Spleen (tissue), 11 donors: Measurements from ENCODE around the gene CADM2. TPM values are rescaled to one million over a fixed set of nuclear protein-coding genes. Genes with fewer than 3 reads are reported as not detected.

ENCODE experiments used
- DNase-seq: peaks from one replicate; pipeline ENCODE4 v3.0.0-alpha.2; 2020
- H3K27ac ChIP-seq, 8 donors: fragments of 200-600 bp; sonication (generic) in 7 of 8; 1 replicate in 4 of 8; 2 replicates in 4 of 8; pipeline versions ENCODE4 v1.5.0 to v1.8.0; 2016 to 2021; ENCODE audit warnings: inconsistent platforms in 4 of 8, mild to moderate bottlenecking in 4 of 8, moderate library complexity in 1 of 8
- H3K27me3 ChIP-seq, 7 donors: fragments of 200-600 bp; sonication (generic) in 6 of 7; replicated peaks in 1 of 7; 1 replicate in 4 of 7; 2 replicates in 3 of 7; pipeline versions ENCODE4 v1.5.0 to v1.8.0; 2016 to 2021; ENCODE audit warnings: inconsistent platforms in 3 of 7, mild to moderate bottlenecking in 1 of 7
- H3K36me3 ChIP-seq, 6 donors: fragments of 200-600 bp; sonication (generic) in 5 of 6; 1 replicate in 4 of 6; 2 replicates in 2 of 6; pipeline versions ENCODE4 v1.5.0 to v1.8.0; 2016 to 2021; ENCODE audit warnings: inconsistent platforms in 2 of 6
- H3K4me1 ChIP-seq, 6 donors: fragments of 200-600 bp; sonication (generic) in 5 of 6; 1 replicate in 3 of 6; 2 replicates in 3 of 6; pipeline versions ENCODE4 v1.5.0 to v1.8.0; 2016 to 2021; ENCODE audit warnings: inconsistent platforms in 3 of 6
- H3K4me3 ChIP-seq, 8 donors: fragments of 200-600 bp; sonication (generic) in 7 of 8; 1 replicate in 4 of 8; 2 replicates in 4 of 8; pipeline versions ENCODE4 v1.5.0 to v1.8.0; 2016 to 2021; ENCODE audit warnings: inconsistent platforms in 4 of 8, mild to moderate bottlenecking in 4 of 8, moderate library complexity in 2 of 8
- H3K9me3 ChIP-seq, 8 donors: fragments of 200-600 bp; sonication (generic) in 7 of 8; 1 replicate in 4 of 8; 2 replicates in 4 of 8; pipeline versions ENCODE4 v1.5.0 to v1.8.0; 2016 to 2021; ENCODE audit warnings: inconsistent platforms in 4 of 8
- POLR2A ChIP-seq, 3 donors: fragments of 450-650 bp; IDR thresholded peaks; one replicate each; pipeline ENCODE4 v1.5.1; 2017; ENCODE audit warnings: antibody characterized with exemption in 3 of 3, mild to moderate bottlenecking in 1 of 3
- POLR2AphosphoS5 ChIP-seq, 3 donors: sonication (generic); formaldehyde crosslinking; IDR thresholded peaks; one replicate each; pipeline ENCODE4 v1.5.1; 2017; ENCODE audit warnings: antibody characterized with exemption in 3 of 3
- WGBS, 5 donors: extraction: QIAGEN DNeasy Blood & Tissue Kit in 3 of 5; methylation state at CpG; one replicate each; pipeline versions ENCODE4 v1.1.5 to v1.1.7; 2013 to 2018; 5-methylcytosine and 5-hydroxymethylcytosine counted together
- intact Hi-C: fragments of 100-400 bp; cut with DNase I; formaldehyde crosslinking; loops from one replicate; pipeline ENCODE4 v1.15.0; 2023; ENCODE audit warnings: low total_unique reads
- polyA plus RNA-seq, 3 donors: library from polyadenylated mRNA; stranded (reverse); fragments of 200-250 nt; gene quantifications; one replicate each; pipeline ENCODE4 v1.2.1, GENCODE V29; 2013
- total RNA-seq, 7 donors: library from RNA; depleted of rRNA in 3 of 7; stranded (reverse); fragments of >200 nt in 3 of 7; fragmentation: NEBNext Ultra II Directional in 4 of 7; extraction: Animal tissue kit (Norgen Biotek cat#: 25700) in 4 of 7; gene quantifications; one replicate each; pipeline versions ENCODE4 v1.1.0 to v1.2.1, GENCODE V29; 2016 to 2021
- TF ChIP-seq, protein P1 (sequence below), 11 experiments: fragments of 200-600 bp in 7 of 11; fragments of 450-650 bp in 4 of 11; sonication (generic) in 4 of 11; IDR thresholded peaks in 8 of 11; conservative IDR thresholded peaks in 3 of 11; 1 replicate in 7 of 11; 2 replicates in 4 of 11; pipeline versions ENCODE4 v1.4.0 to v1.8.0; 2016 to 2021; ENCODE audit warnings: antibody characterized with exemption in 11 of 11, inconsistent platforms in 4 of 11, mild to moderate bottlenecking in 1 of 11
- donor health status: healthy with polysubstance abuse.
- donor health status: DM: no; HTN: no; CAD: no; lungs with moderate emphysema.
- donor health status: DM: no; HTN: no; CAD: no.
- donor health status: Bipolar disorder and iron deficiency.
- donor health status: healthy.
- donor health status: DM: no; HTN: no; CAD: no.
- donor health status: DM: yes; HTN: yes; CAD: no.

The CADM2 gene
- total and polyA plus RNA-seq, 10 donors: 0.03 to 4.0 (median 1.0) TPM; not detected in 1

DNA sequence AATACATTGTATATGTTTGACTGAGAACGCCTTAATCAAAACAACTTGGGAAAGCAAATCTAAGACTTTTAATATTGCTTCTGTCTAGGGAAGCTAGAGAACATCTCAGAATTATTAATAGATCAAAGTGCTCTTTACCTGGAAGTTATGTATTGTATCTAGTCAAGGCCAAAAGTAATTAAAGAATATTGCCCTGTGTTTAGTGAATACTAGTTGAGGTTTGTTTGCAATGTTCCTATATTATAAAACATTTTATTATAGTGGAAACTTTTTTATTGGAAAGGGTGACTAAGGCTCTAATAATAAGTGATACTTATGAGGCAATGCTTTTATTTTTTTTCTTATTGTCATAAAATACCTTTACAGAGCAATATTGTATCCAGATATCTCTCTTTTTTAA, 118.2 kb downstream of the CADM2 start:
- intact Hi-C loops: no loop called here
- Histone ChIP-seq H3K4me1 (no peaks in the 10 kb centered on the region), H3K4me3 (no peak overlapping the region), H3K36me3 (no peaks in the 10 kb centered on the region), H3K27me3 (no peaks in the 10 kb centered on the region), H3K9me3 (no peaks in the 10 kb centered on the region), H3K27ac (no peak overlapping the region)
- no peak for DNase-seq
- 90 to 96% (median 91%) methylated on average over 1 of the region's 1 CpG for WGBS, 5 donors
- TF ChIP-seq, protein P1, sequence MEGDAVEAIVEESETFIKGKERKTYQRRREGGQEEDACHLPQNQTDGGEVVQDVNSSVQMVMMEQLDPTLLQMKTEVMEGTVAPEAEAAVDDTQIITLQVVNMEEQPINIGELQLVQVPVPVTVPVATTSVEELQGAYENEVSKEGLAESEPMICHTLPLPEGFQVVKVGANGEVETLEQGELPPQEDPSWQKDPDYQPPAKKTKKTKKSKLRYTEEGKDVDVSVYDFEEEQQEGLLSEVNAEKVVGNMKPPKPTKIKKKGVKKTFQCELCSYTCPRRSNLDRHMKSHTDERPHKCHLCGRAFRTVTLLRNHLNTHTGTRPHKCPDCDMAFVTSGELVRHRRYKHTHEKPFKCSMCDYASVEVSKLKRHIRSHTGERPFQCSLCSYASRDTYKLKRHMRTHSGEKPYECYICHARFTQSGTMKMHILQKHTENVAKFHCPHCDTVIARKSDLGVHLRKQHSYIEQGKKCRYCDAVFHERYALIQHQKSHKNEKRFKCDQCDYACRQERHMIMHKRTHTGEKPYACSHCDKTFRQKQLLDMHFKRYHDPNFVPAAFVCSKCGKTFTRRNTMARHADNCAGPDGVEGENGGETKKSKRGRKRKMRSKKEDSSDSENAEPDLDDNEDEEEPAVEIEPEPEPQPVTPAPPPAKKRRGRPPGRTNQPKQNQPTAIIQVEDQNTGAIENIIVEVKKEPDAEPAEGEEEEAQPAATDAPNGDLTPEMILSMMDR (IDR thresholded peaks at IDR 0.05 in 8 of 11, conservative IDR thresholded peaks at IDR 0.05 in 3 of 11): no peak
- TF ChIP-seq POLR2A (IDR thresholded peaks at IDR 0.05) (no peak), POLR2AphosphoS5 (IDR thresholded peaks at IDR 0.05) (no peak)

DNA sequence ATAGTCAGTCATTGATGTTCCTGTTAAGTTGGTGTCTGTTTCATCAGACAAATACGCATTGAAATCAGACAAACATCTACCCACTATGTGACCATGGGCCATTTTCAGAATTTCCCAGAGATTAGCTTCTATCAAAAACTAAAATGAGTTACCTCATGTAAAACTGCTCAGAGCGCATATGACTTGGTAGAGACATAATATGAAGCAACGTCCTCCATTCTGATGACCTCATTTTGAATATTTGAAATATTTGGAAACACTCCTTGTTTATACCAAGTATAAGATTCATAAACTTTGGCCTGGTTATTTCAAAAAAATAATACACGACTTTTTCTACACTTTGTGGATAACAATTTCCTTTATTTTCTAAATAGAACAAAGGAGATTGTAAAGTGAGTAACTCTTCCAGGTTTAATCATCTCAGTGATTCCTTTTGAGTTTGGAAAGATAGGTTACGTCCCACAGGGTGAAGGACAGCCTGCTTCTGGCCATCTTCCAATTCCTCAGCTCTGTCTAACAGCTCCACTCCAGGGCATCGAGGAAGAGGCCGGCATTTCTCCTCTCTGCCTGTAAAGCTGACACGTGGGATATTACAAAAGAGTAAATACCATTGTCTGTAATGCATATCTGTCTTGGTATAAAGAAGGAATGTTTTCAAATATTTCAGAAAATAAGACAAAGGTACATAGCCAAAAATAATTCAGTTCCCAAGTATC, 122.6 kb downstream of the CADM2 start:
- no peak for DNase-seq
- Histone ChIP-seq H3K27me3 (no peaks in the 10 kb centered on the region), H3K4me1 (no peaks in the 10 kb centered on the region), H3K27ac (no peak overlapping the region), H3K4me3 (no peak overlapping the region), H3K9me3 (no peaks in the 10 kb centered on the region), H3K36me3 (no peaks in the 10 kb centered on the region)
- WGBS, 5 donors: 61 to 77% (median 69%) methylated on average over 8 of the region's 8 CpGs
- intact Hi-C loops: no loop called here
- TF ChIP-seq POLR2AphosphoS5 (IDR thresholded peaks at IDR 0.05) (no peak), POLR2A (IDR thresholded peaks at IDR 0.05) (no peak)
- TF ChIP-seq, protein P1 (IDR thresholded peaks at IDR 0.05 in 8 of 11, conservative IDR thresholded peaks at IDR 0.05 in 3 of 11): no peak

DNA sequence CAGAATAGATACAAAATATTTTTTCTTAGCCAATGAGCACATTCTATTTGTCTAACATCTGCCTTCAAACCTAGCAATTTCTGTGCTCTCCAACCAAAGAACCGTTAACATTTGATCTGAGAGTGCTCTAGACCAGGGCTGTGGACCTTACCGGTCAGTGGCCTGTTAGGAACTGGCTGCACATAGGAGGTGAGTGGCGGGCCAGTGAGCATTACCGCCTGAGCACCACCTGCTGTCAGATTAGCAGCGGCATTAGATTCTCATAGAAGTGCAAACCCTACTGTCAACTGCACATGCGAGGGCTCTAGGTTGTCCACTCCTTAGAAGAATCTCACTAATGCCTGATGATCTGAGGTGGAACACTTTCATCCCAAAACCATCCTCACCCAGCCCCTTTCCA, 131.7 kb downstream of the CADM2 start:
- H3K27me3 ChIP-seq: no peaks in the 10 kb centered on the region
- intact Hi-C loops: no loop called here
- H3K4me1 ChIP-seq: no peaks in the 10 kb centered on the region
- no peak for DNase-seq
- no peaks in the 10 kb centered on the region for H3K9me3 ChIP-seq
- TF ChIP-seq, protein P1 (IDR thresholded peaks at IDR 0.05 in 8 of 11, conservative IDR thresholded peaks at IDR 0.05 in 3 of 11): no peak
- TF ChIP-seq POLR2AphosphoS5 (IDR thresholded peaks at IDR 0.05) (no peak), POLR2A (IDR thresholded peaks at IDR 0.05) (no peak)
- WGBS, 5 donors: 85 to 93% (median 86%) methylated on average over 6 of the region's 6 CpGs
- no peak overlapping the region for H3K27ac ChIP-seq
- no peaks in the 10 kb centered on the region for H3K36me3 ChIP-seq
- no peak overlapping the region for H3K4me3 ChIP-seq

DNA sequence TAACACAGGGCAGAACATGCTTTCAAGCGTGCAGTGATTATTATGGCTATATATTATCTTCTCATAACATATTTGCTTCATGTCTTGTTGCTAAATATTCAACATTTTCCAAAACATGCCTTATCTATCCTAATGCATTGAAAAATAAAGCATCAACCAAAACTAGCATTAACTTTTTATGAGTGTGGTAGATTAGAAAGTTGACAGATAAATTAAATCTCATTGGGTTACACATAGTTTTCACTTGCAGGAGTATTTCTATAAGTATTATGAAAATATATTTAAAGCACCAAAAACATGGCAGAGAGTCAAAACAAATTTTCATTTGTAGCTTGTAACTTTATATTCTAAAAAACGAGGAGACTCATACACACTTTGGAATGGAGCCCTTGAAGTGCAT, 141.5 kb downstream of the CADM2 start:
- Histone ChIP-seq H3K4me1 (no peaks in the 10 kb centered on the region), H3K27ac (no peak overlapping the region), H3K36me3 (no peaks in the 10 kb centered on the region), H3K9me3 (peaks cover 0 to 15% (median 4%) of the 10 kb centered on the region in 8 donors), H3K27me3 (no peaks in the 10 kb centered on the region), H3K4me3 (no peak overlapping the region)
- 59 to 74% (median 69%) methylated on average over 2 of the region's 2 CpGs for WGBS, 5 donors
- no peak for DNase-seq
- TF ChIP-seq, protein P1 (IDR thresholded peaks at IDR 0.05 in 8 of 11, conservative IDR thresholded peaks at IDR 0.05 in 3 of 11): no peak
- TF ChIP-seq POLR2A (IDR thresholded peaks at IDR 0.05) (no peak), POLR2AphosphoS5 (IDR thresholded peaks at IDR 0.05) (no peak)
- intact Hi-C loops: no loop called here
